ENCODE data around the gene ZAR1.

The ZAR1 gene

GRCh38 chr4:48543796-48544195, 53.7 kb downstream of the ZAR1 start:
- no peak for TF ChIP-seq CTCF (conservative IDR thresholded peaks at IDR 0.05)

More at GRCh38 chr4:48543796-48544195, 53.7 kb downstream of the ZAR1 start:
- H3K27ac ChIP-seq, result no peak overlapping the region

Measured in VCaP (cell line).